Neural crest cell (in vitro differentiated cells): Measurements from ENCODE around the gene SPAG16. TPM values are rescaled to one million over a fixed set of nuclear protein-coding genes. Genes with fewer than 3 reads are reported as not detected.
A peak's percentile ranks its signal among the peaks of the same experiment; 100 is the strongest.

Experiments used
- DNase-seq: peaks from one replicate; pipeline ENCODE4 v3.0.0; 2021; ENCODE audit warnings: low read depth, mixed read lengths, low spot score
- H3K27ac Mint-ChIP-seq: one replicate; pipeline ENCODE4 v1.8.0; 2021; ENCODE audit warnings: mild to moderate bottlenecking, mixed read lengths; ENCODE audit not compliant: unreplicated experiment
- H3K27me3 Mint-ChIP-seq: 2 replicates; pipeline ENCODE4 v1.8.0; 2021; ENCODE audit warnings: low read depth, mild to moderate bottlenecking, mixed read lengths
- H3K36me3 Mint-ChIP-seq: 2 replicates; pipeline ENCODE4 v1.8.0; 2021; ENCODE audit warnings: low read depth, mild to moderate bottlenecking, mixed read lengths
- H3K4me1 Mint-ChIP-seq: 2 replicates; pipeline ENCODE4 v1.8.0; 2021; ENCODE audit warnings: mixed read lengths
- H3K4me3 Mint-ChIP-seq: one replicate; pipeline ENCODE4 v1.8.0; 2021; ENCODE audit warnings: mild to moderate bottlenecking, mixed read lengths
- H3K9me3 Mint-ChIP-seq: 2 replicates; pipeline ENCODE4 v1.8.0; 2021; ENCODE audit warnings: mixed read lengths
- CTCF ChIP-seq: fragments of 200-600 bp; sonication (generic); conservative IDR thresholded peaks from 2 replicates; pipeline ENCODE4 v1.5.0; 2021; ENCODE audit warnings: antibody characterized with exemption, mild to moderate bottlenecking
- total RNA-seq: library from RNA; stranded (reverse); gene quantifications from 2 replicates; pipeline ENCODE4 v1.2.1, GENCODE V29; 2021

Gene SPAG16
- total RNA-seq, 1 donor from 2014 or later, result 29.0 TPM

DNA sequence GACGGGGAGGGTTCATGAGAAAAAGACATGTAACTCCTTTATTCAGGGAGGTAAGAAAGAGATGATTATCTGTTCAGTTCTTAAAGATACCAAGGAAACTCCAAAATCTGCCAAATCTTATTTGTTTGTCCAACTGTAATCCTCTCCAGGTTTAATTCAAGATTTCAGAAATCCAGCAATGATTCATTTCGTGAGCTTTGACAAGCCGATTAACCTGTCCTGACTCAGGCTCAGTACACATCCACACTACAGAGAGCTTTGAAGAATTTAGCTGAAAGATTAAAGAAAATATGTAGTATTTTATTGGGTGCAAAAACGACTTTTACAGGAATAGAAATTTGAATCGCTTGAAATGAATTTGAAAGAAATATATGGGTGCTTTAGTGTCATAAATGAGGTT is 1.1 kb downstream of the SPAG16 start:
- TF ChIP-seq CTCF, result no peak
- Mint-ChIP-seq H3K4me1 (peaks cover 41% of the 10 kb centered on the region), H3K27me3 (no peaks in the 10 kb centered on the region), H3K9me3 (no peaks in the 10 kb centered on the region), H3K36me3 (peaks cover 13% of the 10 kb centered on the region), H3K4me3 (peak overlapping the region; percentile 91), H3K27ac (no peak overlapping the region)
- no peak for DNase-seq

DNA sequence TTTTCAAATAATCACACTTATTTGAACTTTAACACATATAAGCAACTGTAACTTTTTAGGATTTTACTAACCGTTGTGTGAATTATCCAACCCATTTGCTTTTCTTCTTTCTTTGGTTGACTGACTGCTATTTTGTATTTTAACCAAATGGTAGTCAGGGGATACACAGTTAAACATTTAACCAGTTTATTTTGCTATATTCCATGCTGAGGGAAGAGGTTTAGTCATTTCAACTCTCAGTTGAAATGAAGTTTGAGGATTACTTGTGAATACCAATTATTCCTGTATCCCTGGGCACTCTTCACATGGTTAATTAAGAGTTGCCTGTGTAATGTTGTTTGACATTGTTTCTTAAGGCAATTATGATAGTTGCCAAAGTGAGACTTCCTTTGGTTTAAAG is 1.9 kb downstream of the SPAG16 start:
- TF ChIP-seq CTCF, result no peak
- DNase-seq, result no peak
- Mint-ChIP-seq H3K4me1 (peaks cover 43% of the 10 kb centered on the region), H3K9me3 (no peaks in the 10 kb centered on the region), H3K4me3 (no peak overlapping the region), H3K27ac (no peak overlapping the region), H3K27me3 (no peaks in the 10 kb centered on the region), H3K36me3 (peaks cover 17% of the 10 kb centered on the region)

DNA sequence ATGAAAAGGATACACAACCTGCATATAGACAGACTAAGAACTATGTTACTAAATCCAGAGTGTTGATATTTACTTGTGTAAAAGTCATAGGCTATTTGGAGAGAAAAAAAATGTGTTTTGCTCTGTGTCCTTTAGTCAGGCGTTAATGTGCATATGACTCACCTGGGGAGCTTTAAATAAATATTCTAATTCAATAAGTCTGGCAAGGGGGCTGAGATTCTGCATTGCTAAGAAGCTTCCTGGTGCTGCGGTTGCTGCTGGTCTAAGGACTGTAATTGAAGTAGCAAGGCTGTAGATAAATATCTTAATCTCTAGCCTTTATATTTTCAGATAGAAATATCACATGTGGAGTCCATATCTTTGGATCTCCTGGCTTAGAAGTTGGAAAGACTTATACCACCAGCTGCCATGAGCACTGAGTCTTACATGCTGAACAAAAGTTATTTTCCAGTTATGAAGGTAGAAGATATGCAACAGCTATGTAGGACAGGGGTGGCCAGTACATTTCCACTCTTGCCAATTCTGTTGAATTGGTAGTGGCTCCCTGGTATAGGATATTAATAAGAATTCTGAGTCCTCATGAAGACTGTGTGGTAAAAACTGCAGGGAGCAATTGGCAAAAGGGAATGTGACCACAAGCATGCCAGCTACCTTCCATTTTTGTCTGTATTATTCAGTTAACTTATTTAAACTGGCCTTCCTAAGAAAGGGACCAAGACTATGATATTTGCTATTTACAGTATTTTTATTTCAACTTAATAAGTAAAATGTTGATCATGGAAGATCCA is 4.8 kb downstream of the SPAG16 start:
- TF ChIP-seq CTCF, result no peak
- peaks cover 26% of the 10 kb centered on the region for H3K36me3 Mint-ChIP-seq
- no peak for DNase-seq
- no peak overlapping the region for H3K4me3 Mint-ChIP-seq
- no peaks in the 10 kb centered on the region for H3K9me3 Mint-ChIP-seq
- H3K27ac Mint-ChIP-seq, result no peak overlapping the region
- peaks cover 33% of the 10 kb centered on the region for H3K4me1 Mint-ChIP-seq
- no peaks in the 10 kb centered on the region for H3K27me3 Mint-ChIP-seq

GRCh38 chr2:213290501-213290900 is 6.2 kb downstream of the SPAG16 start:
- no peak for TF ChIP-seq CTCF
- no peaks in the 10 kb centered on the region for H3K9me3 Mint-ChIP-seq
- H3K4me1 Mint-ChIP-seq, result peaks cover 22% of the 10 kb centered on the region
- H3K36me3 Mint-ChIP-seq, result peaks cover 26% of the 10 kb centered on the region
- no peak overlapping the region for H3K27ac Mint-ChIP-seq
- H3K4me3 Mint-ChIP-seq, result no peak overlapping the region
- H3K27me3 Mint-ChIP-seq, result no peaks in the 10 kb centered on the region
- no peak for DNase-seq

- H3K27ac Mint-ChIP-seq, result no peak overlapping the region
- H3K36me3 Mint-ChIP-seq, result peaks cover 30% of the 10 kb centered on the region
- no peak for TF ChIP-seq CTCF
- DNase-seq, result no peak
- no peaks in the 10 kb centered on the region for H3K9me3 Mint-ChIP-seq
- H3K27me3 Mint-ChIP-seq, result no peaks in the 10 kb centered on the region
- H3K4me1 Mint-ChIP-seq, result no peaks in the 10 kb centered on the region
- H3K4me3 Mint-ChIP-seq, result no peak overlapping the region
Observed at GRCh38 chr2:213296270-213296669, 12.0 kb downstream of the SPAG16 start.
